CD14-positive monocyte (primary cell): ENCODE results near the gene E2F1. TPM values are rescaled to one million over a fixed set of nuclear protein-coding genes. Genes with fewer than 3 reads are reported as not detected.

Experiments
- DNase-seq, 3 donors: peaks; one replicate each; pipeline ENCODE4 v3.0.0-alpha.2; 2011 to 2022
- H2AFZ ChIP-seq: 2 replicates; pipeline ENCODE4 v1.6.0; 2012; ENCODE audit warnings: mild to moderate bottlenecking, low read depth, low read length, inconsistent platforms; ENCODE audit not compliant: insufficient read depth, poor library complexity, severe bottlenecking
- H3K27ac ChIP-seq, 2 donors: 1 replicate in 1 of 2; 2 replicates in 1 of 2; pipeline ENCODE4 v1.5.1; 2012 to 2013; ENCODE audit warnings: low read length in 2 of 2, control low read depth in 1 of 2, inconsistent platforms in 1 of 2, low read depth in 1 of 2, mild to moderate bottlenecking in 1 of 2
- H3K27me3 ChIP-seq, 2 donors: one replicate each; pipeline versions ENCODE4 v1.6.0 to v1.6.1; 2011 to 2013; ENCODE audit warnings: low read length in 2 of 2; ENCODE audit not compliant: control insufficient read depth in 2 of 2, insufficient read depth in 2 of 2
- H3K36me3 ChIP-seq, 2 donors: replicated peaks in 1 of 2; 1 replicate in 1 of 2; 2 replicates in 1 of 2; pipeline versions ENCODE4 v1.5.1 to v1.6.1; 2012 to 2013; ENCODE audit warnings: low read length in 2 of 2, control low read depth in 1 of 2, inconsistent platforms in 1 of 2, mild to moderate bottlenecking in 1 of 2; ENCODE audit not compliant: insufficient read depth in 2 of 2, control insufficient read depth in 1 of 2
- H3K4me1 ChIP-seq, 2 donors: 1 replicate in 1 of 2; 2 replicates in 1 of 2; pipeline versions ENCODE4 v1.5.1 to v1.6.1; 2012 to 2013; ENCODE audit warnings: low read length in 2 of 2, control low read depth in 1 of 2, inconsistent platforms in 1 of 2, mild to moderate bottlenecking in 1 of 2, moderate library complexity in 1 of 2; ENCODE audit not compliant: insufficient read depth in 2 of 2, control insufficient read depth in 1 of 2
- H3K4me2 ChIP-seq: replicated peaks from 2 replicates; pipeline ENCODE3; 2012; ENCODE audit warnings: low read length, moderate library complexity, mild to moderate bottlenecking; ENCODE audit not compliant: poor library complexity, severe bottlenecking; ENCODE audit errors: extremely low read depth
- H3K4me3 ChIP-seq, 3 experiments: fragments of 200-600 bp in 1 of 3; sonication (generic) in 1 of 3; replicated peaks in 1 of 3; 1 replicate in 2 of 3; 2 replicates in 1 of 3; pipeline ENCODE4 v1.5.1; 2011 to 2013; ENCODE audit warnings: low read length in 3 of 3, mild to moderate bottlenecking in 3 of 3, control low read depth in 2 of 3, low read depth in 2 of 3, inconsistent platforms in 1 of 3, moderate library complexity in 1 of 3
- H3K79me2 ChIP-seq: 2 replicates; pipeline ENCODE4 v1.6.0; 2012; ENCODE audit warnings: mild to moderate bottlenecking, control low read depth, inconsistent platforms, low read length, moderate library complexity; ENCODE audit not compliant: insufficient read depth
- H3K9ac ChIP-seq: 2 replicates; pipeline ENCODE4 v1.6.0; 2017; ENCODE audit warnings: low read length, mild to moderate bottlenecking; ENCODE audit not compliant: insufficient read depth, poor library complexity, severe bottlenecking
- H3K9me3 ChIP-seq, 2 donors: replicated peaks in 1 of 2; 1 replicate in 1 of 2; 2 replicates in 1 of 2; pipeline versions ENCODE4 v1.5.1 to v1.6.1; 2012 to 2013; ENCODE audit warnings: low read length in 2 of 2, control low read depth in 1 of 2; ENCODE audit not compliant: control insufficient read depth in 1 of 2, insufficient read depth in 1 of 2
- H4K20me1 ChIP-seq: 2 replicates; pipeline ENCODE4 v1.6.0; 2012; ENCODE audit warnings: mild to moderate bottlenecking, low read length, control low read depth, moderate library complexity; ENCODE audit not compliant: insufficient read depth
- H3K27ac Mint-ChIP-seq, 7 donors: one replicate each; pipeline ENCODE4 v1.8.0; 2020; ENCODE audit warnings: mild to moderate bottlenecking in 7 of 7, mixed read lengths in 7 of 7, moderate library complexity in 6 of 7, inconsistent platforms in 2 of 7
- H3K27me3 Mint-ChIP-seq, 3 donors: one replicate each; pipeline ENCODE4 v1.8.0; 2021 to 2022; ENCODE audit warnings: low read depth in 3 of 3, mild to moderate bottlenecking in 3 of 3, mixed read lengths in 3 of 3, moderate library complexity in 3 of 3, inconsistent platforms in 1 of 3
- H3K36me3 Mint-ChIP-seq, 2 donors: one replicate each; pipeline ENCODE4 v1.8.0; 2020; ENCODE audit warnings: mixed read lengths in 2 of 2, inconsistent platforms in 1 of 2, mild to moderate bottlenecking in 1 of 2
- H3K4me1 Mint-ChIP-seq: one replicate; pipeline ENCODE4 v1.8.0; 2020; ENCODE audit warnings: mild to moderate bottlenecking, mixed read lengths
- H3K4me3 Mint-ChIP-seq, 2 donors: one replicate each; pipeline ENCODE4 v1.8.0; 2020; ENCODE audit warnings: mild to moderate bottlenecking in 2 of 2, mixed read lengths in 2 of 2, moderate library complexity in 1 of 2
- H3K9me3 Mint-ChIP-seq, 7 donors: one replicate each; pipeline ENCODE4 v1.8.0; 2020 to 2022; ENCODE audit warnings: mixed read lengths in 7 of 7, mild to moderate bottlenecking in 6 of 7, moderate library complexity in 6 of 7, inconsistent platforms in 2 of 7
- WGBS: methylation state at CpG from one replicate; pipeline ENCODE4 v1.1.5; 2013; ENCODE audit warnings: missing lambda C conversion rate; ENCODE audit not compliant: insufficient coverage; 5-methylcytosine and 5-hydroxymethylcytosine counted together
- intact Hi-C, 2 donors: fragments of 100-400 bp; cut with micrococcal nuclease; formaldehyde crosslinking; loops; one replicate each; pipeline versions ENCODE4 v1.15.0 to v1.15.1; 2023
- polyA plus RNA-seq, 3 donors: library from polyadenylated mRNA; depleted of rRNA in 1 of 3; unstranded in 2 of 3; stranded (reverse) in 1 of 3; fragments of 300-500 nt in 2 of 3; fragments of >200 nt in 1 of 3; fragmentation: Illumina TruSeq in 2 of 3; gene quantifications; 1 replicate in 2 of 3; 2 replicates in 1 of 3; pipeline ENCODE4 v1.2.3, GENCODE V29; 2012 to 2021
- TF ChIP-seq, protein P1 (sequence below): fragments of 200-600 bp; IDR thresholded peaks from one replicate; pipeline ENCODE4 v1.8.0; 2022; ENCODE audit warnings: antibody characterized with exemption, mild to moderate bottlenecking

E2F1 gene
- polyA plus RNA-seq, 3 donors, result 0.17 to 1.1 TPM; not detected in 1

DNA sequence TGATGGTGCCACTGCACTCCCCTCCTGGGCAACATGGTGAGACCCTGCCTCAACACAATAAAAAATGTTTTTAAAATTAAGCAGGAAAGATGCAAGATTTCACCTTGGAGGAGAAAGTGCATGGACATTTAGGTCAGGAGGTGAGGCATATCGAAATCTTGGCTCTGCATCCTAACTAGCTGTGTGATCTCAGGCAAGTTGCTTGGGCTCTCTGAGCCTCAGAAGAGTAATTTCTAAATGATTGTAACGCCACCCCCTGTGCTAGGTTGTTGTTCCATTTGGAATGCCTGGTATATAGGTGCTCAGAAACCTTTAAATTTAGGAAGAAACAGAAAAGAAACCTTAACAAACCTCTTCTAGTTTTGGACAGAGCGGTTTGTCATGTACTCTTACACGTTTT lies 60.0 kb downstream of the E2F1 start:
- H3K4me1 Mint-ChIP-seq, result no peaks in the 10 kb centered on the region
- intact Hi-C loops, result no loop called here
- no peak for DNase-seq
- Histone ChIP-seq H3K9ac (no peak overlapping the region), H3K27me3 (no peaks in the 10 kb centered on the region), H3K79me2 (no peaks in the 10 kb centered on the region), H3K36me3 (peaks cover 53 to 93% of the 10 kb centered on the region in 2 donors), H4K20me1 (no peaks in the 10 kb centered on the region), H3K4me1 (no peaks in the 10 kb centered on the region), H3K27ac (no peak overlapping the region), H3K9me3 (no peaks in the 10 kb centered on the region), H2AFZ (no peak overlapping the region), H3K4me3 (no peak overlapping the region), H3K4me2 (no peak overlapping the region)
- TF ChIP-seq, protein P1, sequence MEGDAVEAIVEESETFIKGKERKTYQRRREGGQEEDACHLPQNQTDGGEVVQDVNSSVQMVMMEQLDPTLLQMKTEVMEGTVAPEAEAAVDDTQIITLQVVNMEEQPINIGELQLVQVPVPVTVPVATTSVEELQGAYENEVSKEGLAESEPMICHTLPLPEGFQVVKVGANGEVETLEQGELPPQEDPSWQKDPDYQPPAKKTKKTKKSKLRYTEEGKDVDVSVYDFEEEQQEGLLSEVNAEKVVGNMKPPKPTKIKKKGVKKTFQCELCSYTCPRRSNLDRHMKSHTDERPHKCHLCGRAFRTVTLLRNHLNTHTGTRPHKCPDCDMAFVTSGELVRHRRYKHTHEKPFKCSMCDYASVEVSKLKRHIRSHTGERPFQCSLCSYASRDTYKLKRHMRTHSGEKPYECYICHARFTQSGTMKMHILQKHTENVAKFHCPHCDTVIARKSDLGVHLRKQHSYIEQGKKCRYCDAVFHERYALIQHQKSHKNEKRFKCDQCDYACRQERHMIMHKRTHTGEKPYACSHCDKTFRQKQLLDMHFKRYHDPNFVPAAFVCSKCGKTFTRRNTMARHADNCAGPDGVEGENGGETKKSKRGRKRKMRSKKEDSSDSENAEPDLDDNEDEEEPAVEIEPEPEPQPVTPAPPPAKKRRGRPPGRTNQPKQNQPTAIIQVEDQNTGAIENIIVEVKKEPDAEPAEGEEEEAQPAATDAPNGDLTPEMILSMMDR, result no peak
- peaks cover 73 to 76% of the 10 kb centered on the region in 2 donors for H3K36me3 Mint-ChIP-seq
- no peak overlapping the region for H3K4me3 Mint-ChIP-seq
- no peak overlapping the region for H3K27ac Mint-ChIP-seq
- WGBS, result 97% methylated on average over 3 of the region's 4 CpGs
- no peaks in the 10 kb centered on the region for H3K27me3 Mint-ChIP-seq
- no peaks in the 10 kb centered on the region for H3K9me3 Mint-ChIP-seq

Other genes starting within 250 kb of the E2F1 start
- under 1 TPM; 0.56 to 0.93 (median 0.63) TPM for gene SNTA1, start 242.6 kb downstream of the E2F1 start, polyA plus RNA-seq
- gene CBFA2T2, start 196.3 kb downstream of the E2F1 start, polyA plus RNA-seq, result 1 to 10 TPM; 1.7 to 9.7 (median 4.9) TPM
- under 1 TPM in 1 of 3 donors, not detected in 2; 0.13 TPM for gene C20orf144, start 24.1 kb downstream of the E2F1 start, polyA plus RNA-seq
- gene ACTL10, start 19.4 kb downstream of the E2F1 start, polyA plus RNA-seq, result 1 to 10 TPM in 2 of 3 donors, under 1 TPM in 1; 0.31 to 1.2 (median 1.1) TPM
- gene NECAB3, start 12.0 kb downstream of the E2F1 start, polyA plus RNA-seq, result 10 to 100 TPM in 1 of 3 donors, 1 to 10 TPM in 2; 1.3 to 12.8 (median 1.8) TPM
- 10 to 100 TPM in 1 of 3 donors, 1 to 10 TPM in 2; 4.9 to 11.4 (median 9.0) TPM for gene PXMP4, start 33.9 kb upstream of the E2F1 start, polyA plus RNA-seq
- gene ZNF341, start 45.6 kb upstream of the E2F1 start, polyA plus RNA-seq, result 10 to 100 TPM in 1 of 3 donors, 1 to 10 TPM in 2; 1.1 to 10.3 (median 2.3) TPM
- gene CHMP4B, start 125.0 kb upstream of the E2F1 start, polyA plus RNA-seq, result 100 to 1,000 TPM in 1 of 3 donors, 10 to 100 TPM in 1, 1 to 10 TPM in 1; 7.1 to 181 (median 10.0) TPM